ENCODE results near the gene PLA2G4A. TPM values are rescaled to one million over a fixed set of nuclear protein-coding genes. Genes with fewer than 3 reads are reported as not detected.
"Not testable (repeated sequence)": the region's sequence is repeated elsewhere in the genome, so short reads cannot be mapped to it uniquely, and the experiment has no call there.

PLA2G4A gene
- total RNA-seq, 2 experiments from 2014 or later: not detected

- no peaks in the 10 kb centered on the region for H3K36me3 ChIP-seq (ENCODE audit: insufficient read depth, low read length)
- no peaks in the 10 kb centered on the region for H3K4me1 Mint-ChIP-seq (ENCODE audit: low read depth)
- H3K27me3 Mint-ChIP-seq: no peaks in the 10 kb centered on the region
- ATAC-seq (ENCODE audit: poor library complexity) (no peak), DNase-seq (no peak)
- ChIA-PET POLR2A (no interaction called here), CTCF (no interaction called here)
- intact Hi-C loops (cut with DNase I, micrococcal nuclease): no loop called here
- H3K4me3 ChIP-seq (ENCODE audit: low read length): no peak overlapping the region
- no peaks in the 10 kb centered on the region for H3K36me3 Mint-ChIP-seq (ENCODE audit: low read depth)
- no peak for TF ChIP-seq CTCF (IDR thresholded peaks at IDR 0.05)
- H3K27ac ChIP-seq (ENCODE audit: low read depth in 1 of 2, low read length in 2 of 2): no peak overlapping the region
- H3K9me3 ChIP-seq (ENCODE audit: control insufficient read depth in 1 of 2, insufficient read depth in 1 of 2, low read length in 2 of 2): no peaks in the 10 kb centered on the region
- H3K27me3 ChIP-seq (ENCODE audit: control insufficient read depth in 1 of 2, insufficient read depth in 2 of 2, low read length in 2 of 2): no peaks in the 10 kb centered on the region
- no peak overlapping the region for H3K27ac Mint-ChIP-seq
- H3K4me3 Mint-ChIP-seq: no peak overlapping the region
- H3K9me3 Mint-ChIP-seq: no peaks in the 10 kb centered on the region
- H3K4me1 ChIP-seq (ENCODE audit: insufficient read depth, low read length): no peaks in the 10 kb centered on the region
Observed at GRCh38 chr1:186915555-186915954, 86.8 kb downstream of the PLA2G4A start.

- H3K27me3 ChIP-seq (ENCODE audit: control insufficient read depth in 1 of 2, insufficient read depth in 2 of 2, low read length in 2 of 2); H3K4me3 ChIP-seq (ENCODE audit: low read length); DNase-seq; H3K4me1 Mint-ChIP-seq (ENCODE audit: low read depth); ATAC-seq (ENCODE audit: poor library complexity); H3K36me3 Mint-ChIP-seq (ENCODE audit: low read depth); intact Hi-C loops (cut with DNase I, micrococcal nuclease); H3K27ac ChIP-seq (ENCODE audit: low read depth in 1 of 2, low read length in 2 of 2); H3K27me3 Mint-ChIP-seq; H3K4me1 ChIP-seq (ENCODE audit: insufficient read depth, low read length); H3K9me3 Mint-ChIP-seq; H3K4me3 Mint-ChIP-seq; POLR2A ChIA-PET; CTCF ChIA-PET; H3K36me3 ChIP-seq (ENCODE audit: insufficient read depth, low read length); H3K27ac Mint-ChIP-seq; H3K9me3 ChIP-seq (ENCODE audit: control insufficient read depth in 1 of 2, insufficient read depth in 1 of 2, low read length in 2 of 2): not testable (repeated sequence)
Observed at GRCh38 chr1:186917106-186917786, 88.5 kb downstream of the PLA2G4A start.

GRCh38 chr1:186921386-186921785 is 92.6 kb downstream of the PLA2G4A start:
- CTCF ChIA-PET, POLR2A ChIA-PET: not testable (repeated sequence)

GRCh38 chr1:186922814-186923213 is 94.1 kb downstream of the PLA2G4A start:
- H3K36me3 Mint-ChIP-seq (ENCODE audit: low read depth); H3K4me1 Mint-ChIP-seq (ENCODE audit: low read depth); POLR2A ChIA-PET: not testable (repeated sequence)

More at GRCh38 chr1:186921386-186921785, 92.6 kb downstream of the PLA2G4A start:
- H3K4me1 Mint-ChIP-seq (ENCODE audit: low read depth); H3K36me3 Mint-ChIP-seq (ENCODE audit: low read depth); H3K4me3 ChIP-seq (ENCODE audit: low read length); H3K9me3 ChIP-seq (ENCODE audit: control insufficient read depth in 1 of 2, insufficient read depth in 1 of 2, low read length in 2 of 2); H3K4me3 Mint-ChIP-seq; ATAC-seq (ENCODE audit: poor library complexity); H3K9me3 Mint-ChIP-seq; DNase-seq; H3K27me3 ChIP-seq (ENCODE audit: control insufficient read depth in 1 of 2, insufficient read depth in 2 of 2, low read length in 2 of 2); H3K36me3 ChIP-seq (ENCODE audit: insufficient read depth, low read length); intact Hi-C loops (cut with DNase I, micrococcal nuclease); H3K4me1 ChIP-seq (ENCODE audit: insufficient read depth, low read length); H3K27me3 Mint-ChIP-seq; H3K27ac ChIP-seq (ENCODE audit: low read depth in 1 of 2, low read length in 2 of 2); H3K27ac Mint-ChIP-seq: not testable (repeated sequence)

More at GRCh38 chr1:186922814-186923213, 94.1 kb downstream of the PLA2G4A start:
- H3K27me3 Mint-ChIP-seq; H3K4me1 ChIP-seq (ENCODE audit: insufficient read depth, low read length); H3K9me3 ChIP-seq (ENCODE audit: control insufficient read depth in 1 of 2, insufficient read depth in 1 of 2, low read length in 2 of 2); CTCF ChIA-PET; H3K36me3 ChIP-seq (ENCODE audit: insufficient read depth, low read length); intact Hi-C loops (cut with DNase I, micrococcal nuclease); H3K27ac ChIP-seq (ENCODE audit: low read depth in 1 of 2, low read length in 2 of 2); H3K9me3 Mint-ChIP-seq; H3K27me3 ChIP-seq (ENCODE audit: control insufficient read depth in 1 of 2, insufficient read depth in 2 of 2, low read length in 2 of 2); ATAC-seq (ENCODE audit: poor library complexity); H3K4me3 ChIP-seq (ENCODE audit: low read length); H3K27ac Mint-ChIP-seq; DNase-seq; H3K4me3 Mint-ChIP-seq: not testable (repeated sequence)

Measured in CD4-positive, alpha-beta T cell (primary cell).